Liver (tissue), 9 donors: Measurements from ENCODE around the gene INTS6. TPM values are rescaled to one million over a fixed set of nuclear protein-coding genes. Genes with fewer than 3 reads are reported as not detected.

Experiments used
- DNase-seq: peaks from one replicate; pipeline ENCODE4 v3.0.0-alpha.2; 2017; ENCODE audit warnings: low spot score
- H3K27ac ChIP-seq, 2 donors: one replicate each; pipeline ENCODE4 v1.7.0; 2013; ENCODE audit warnings: inconsistent platforms in 2 of 2, low read length in 2 of 2, control low read depth in 1 of 2, low read depth in 1 of 2, mild to moderate bottlenecking in 1 of 2
- H3K27me3 ChIP-seq, 4 donors: one replicate each; pipeline versions ENCODE4 v1.6.1 to v1.7.0; 2013; ENCODE audit warnings: low read length in 3 of 4, inconsistent platforms in 1 of 4, mild to moderate bottlenecking in 1 of 4, moderate library complexity in 1 of 4; ENCODE audit not compliant: control insufficient read depth in 4 of 4, insufficient read depth in 4 of 4
- H3K36me3 ChIP-seq, 4 donors: one replicate each; pipeline versions ENCODE4 v1.6.1 to v1.7.0; 2013; ENCODE audit warnings: low read length in 3 of 4, mild to moderate bottlenecking in 3 of 4, low read depth in 1 of 4, moderate library complexity in 1 of 4; ENCODE audit not compliant: control insufficient read depth in 4 of 4, insufficient read depth in 3 of 4
- H3K4me1 ChIP-seq, 4 donors: one replicate each; pipeline versions ENCODE4 v1.6.1 to v1.7.0; 2013; ENCODE audit warnings: low read length in 3 of 4, mild to moderate bottlenecking in 3 of 4, moderate library complexity in 1 of 4; ENCODE audit not compliant: control insufficient read depth in 4 of 4, insufficient read depth in 4 of 4
- H3K4me3 ChIP-seq, 3 donors: one replicate each; pipeline versions ENCODE4 v1.6.1 to v1.7.0; 2013; ENCODE audit warnings: low read length in 3 of 3, control low read depth in 1 of 3, low read depth in 1 of 3, mild to moderate bottlenecking in 1 of 3
- H3K9ac ChIP-seq, 2 donors: one replicate each; pipeline ENCODE4 v1.7.0; 2013; ENCODE audit warnings: low read length in 2 of 2, mild to moderate bottlenecking in 2 of 2, moderate library complexity in 2 of 2, control low read depth in 1 of 2, low read depth in 1 of 2
- H3K9me3 ChIP-seq, 4 donors: one replicate each; pipeline versions ENCODE4 v1.6.1 to v1.7.0; 2013; ENCODE audit warnings: low read length in 3 of 4; ENCODE audit not compliant: control insufficient read depth in 4 of 4
- EGR1 ChIP-seq, 2 donors: IDR thresholded peaks; 2 replicates each; pipeline ENCODE4 v1.6.1; 2016 to 2018; ENCODE audit warnings: antibody characterized with exemption in 2 of 2, low read depth in 2 of 2
- FOXA1 ChIP-seq: IDR thresholded peaks from 2 replicates; pipeline ENCODE4 v1.6.1; 2016; ENCODE audit warnings: antibody characterized with exemption
- FOXA2 ChIP-seq: IDR thresholded peaks from 2 replicates; pipeline ENCODE4 v1.6.1; 2016; ENCODE audit warnings: antibody characterized with exemption
- GABPA ChIP-seq, 2 donors: IDR thresholded peaks in 1 of 2; conservative IDR thresholded peaks in 1 of 2; 2 replicates each; pipeline ENCODE4 v1.6.1; 2016; ENCODE audit warnings: antibody characterized with exemption in 2 of 2, mild to moderate bottlenecking in 1 of 2, moderate library complexity in 1 of 2
- HNF4A ChIP-seq, 2 donors: conservative IDR thresholded peaks; 2 replicates each; pipeline ENCODE4 v1.6.1; 2016; ENCODE audit warnings: antibody characterized with exemption in 2 of 2, mild to moderate bottlenecking in 2 of 2
- HNF4G ChIP-seq: IDR thresholded peaks from 2 replicates; pipeline ENCODE4 v1.6.1; 2016; ENCODE audit warnings: antibody characterized with exemption
- JUND ChIP-seq, 2 donors: IDR thresholded peaks; 2 replicates each; pipeline ENCODE4 v1.6.1; 2016; ENCODE audit warnings: antibody characterized with exemption in 2 of 2
- NR2F2 ChIP-seq: IDR thresholded peaks from 2 replicates; pipeline ENCODE4 v1.6.1; 2016; ENCODE audit warnings: antibody characterized with exemption
- RAD21 ChIP-seq, 2 donors: IDR thresholded peaks; 2 replicates each; pipeline ENCODE4 v1.6.1; 2016; ENCODE audit warnings: antibody characterized with exemption in 2 of 2, mild to moderate bottlenecking in 2 of 2
- RXRA ChIP-seq, 2 donors: IDR thresholded peaks; 2 replicates each; pipeline ENCODE4 v1.6.1; 2017 to 2018; ENCODE audit warnings: antibody characterized with exemption in 2 of 2, mild to moderate bottlenecking in 1 of 2
- SP1 ChIP-seq: IDR thresholded peaks from 2 replicates; pipeline ENCODE4 v1.6.1; 2018; ENCODE audit warnings: antibody characterized with exemption, mild to moderate bottlenecking
- TAF1 ChIP-seq: conservative IDR thresholded peaks from 2 replicates; pipeline ENCODE4 v1.6.1; 2016; ENCODE audit warnings: antibody characterized with exemption, mild to moderate bottlenecking
- YY1 ChIP-seq: IDR thresholded peaks from 2 replicates; pipeline ENCODE4 v1.6.1; 2016; ENCODE audit warnings: antibody characterized with exemption, mild to moderate bottlenecking
- WGBS: extraction: QIAGEN DNeasy Blood & Tissue Kit; methylation state at CpG from one replicate; pipeline ENCODE4 v1.1.7; 2013; 5-methylcytosine and 5-hydroxymethylcytosine counted together
- polyA plus RNA-seq, 2 donors: library from polyadenylated mRNA; stranded (reverse) in 1 of 2; unstranded in 1 of 2; fragments of 200-250 nt in 1 of 2; fragments of >200 nt in 1 of 2; fragmentation: Nextera tagmentation in 1 of 2; extraction: Ambion mirVana in 1 of 2; gene quantifications; one replicate each; pipeline versions ENCODE4 v1.2.1 to v1.2.3, GENCODE V29; 2013 to 2015
- total RNA-seq, 2 donors: library from RNA; depleted of rRNA; stranded (reverse); fragments of >200 nt; gene quantifications; one replicate each; pipeline ENCODE4 v1.2.3, GENCODE V29; 2014
- TF ChIP-seq, protein P1 (sequence below): IDR thresholded peaks from 2 replicates; pipeline ENCODE4 v1.6.1; 2016; ENCODE audit warnings: antibody characterized with exemption
- TF ChIP-seq, protein P2 (sequence below): IDR thresholded peaks from 2 replicates; pipeline ENCODE4 v1.6.1; 2016; ENCODE audit warnings: antibody characterized with exemption, mild to moderate bottlenecking
- TF ChIP-seq, protein P3 (sequence below): IDR thresholded peaks from 2 replicates; pipeline ENCODE4 v1.6.1; 2016; ENCODE audit warnings: antibody characterized with exemption
- TF ChIP-seq, protein P4 (sequence below): fragments of 150-350 bp; IDR thresholded peaks from 2 replicates; pipeline ENCODE4 v1.5.1; 2017; ENCODE audit warnings: improper control_type of control experiment, low read depth, low read length; ENCODE audit not compliant: missing input control
- TF ChIP-seq, protein P5 (sequence below): IDR thresholded peaks from 2 replicates; pipeline ENCODE4 v1.6.1; 2016; ENCODE audit warnings: antibody characterized with exemption
- donor health status: healthy.
- donor health status: healthy.
- donor health status: healthy.
- donor health status: healthy.
- donor health status: healthy.

INTS6 gene
- total and polyA plus RNA-seq, 4 donors, result 11.4 to 61.4 (median 18.8) TPM

DNA sequence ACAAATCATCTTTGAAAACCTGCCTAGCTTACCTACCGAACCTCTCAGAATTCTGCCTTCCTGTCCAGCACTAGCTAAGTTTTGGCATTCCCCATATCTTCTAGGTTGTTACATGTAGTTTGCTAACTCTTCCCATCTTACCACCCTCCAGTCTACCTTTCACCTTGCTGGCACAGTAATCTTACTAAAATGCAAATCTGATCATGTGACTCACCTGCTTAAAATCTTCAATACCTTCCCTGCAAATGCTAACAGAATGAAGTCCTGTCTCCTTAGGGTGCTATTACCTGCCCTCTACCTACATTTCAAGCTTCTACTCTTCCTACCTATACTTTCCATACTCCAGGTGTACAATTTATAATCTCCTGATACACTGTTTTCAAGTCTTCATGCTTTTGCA, 30.4 kb downstream of the INTS6 start:
- H3K4me1 ChIP-seq, result peaks cover 3 to 29% (median 12%) of the 10 kb centered on the region in 4 donors
- 93% methylated on average over 1 of the region's 1 CpG for WGBS
- peaks cover 0 to 8% (median 5%) of the 10 kb centered on the region in 4 donors for H3K36me3 ChIP-seq
- H3K9ac ChIP-seq, result no peak overlapping the region
- H3K27me3 ChIP-seq, result no peaks in the 10 kb centered on the region
- TF ChIP-seq GABPA (IDR thresholded peaks at IDR 0.05 in 1 of 2, conservative IDR thresholded peaks at IDR 0.05 in 1 of 2) (no peak), SP1 (no peak), TAF1 (no peak), HNF4G (no peak), HNF4A (conservative IDR thresholded peaks at IDR 0.05) (no peak), FOXA1 (no peak), JUND (IDR thresholded peaks at IDR 0.05) (no peak), RAD21 (IDR thresholded peaks at IDR 0.05) (no peak), NR2F2 (no peak), EGR1 (IDR thresholded peaks at IDR 0.05; ENCODE audit: low read depth in 2 of 2) (no peak), RXRA (IDR thresholded peaks at IDR 0.05) (no peak), FOXA2 (no peak), YY1 (no peak)
- TF ChIP-seq, protein P1, sequence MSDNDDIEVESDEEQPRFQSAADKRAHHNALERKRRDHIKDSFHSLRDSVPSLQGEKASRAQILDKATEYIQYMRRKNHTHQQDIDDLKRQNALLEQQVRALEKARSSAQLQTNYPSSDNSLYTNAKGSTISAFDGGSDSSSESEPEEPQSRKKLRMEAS, result no peak
- TF ChIP-seq, protein P2, sequence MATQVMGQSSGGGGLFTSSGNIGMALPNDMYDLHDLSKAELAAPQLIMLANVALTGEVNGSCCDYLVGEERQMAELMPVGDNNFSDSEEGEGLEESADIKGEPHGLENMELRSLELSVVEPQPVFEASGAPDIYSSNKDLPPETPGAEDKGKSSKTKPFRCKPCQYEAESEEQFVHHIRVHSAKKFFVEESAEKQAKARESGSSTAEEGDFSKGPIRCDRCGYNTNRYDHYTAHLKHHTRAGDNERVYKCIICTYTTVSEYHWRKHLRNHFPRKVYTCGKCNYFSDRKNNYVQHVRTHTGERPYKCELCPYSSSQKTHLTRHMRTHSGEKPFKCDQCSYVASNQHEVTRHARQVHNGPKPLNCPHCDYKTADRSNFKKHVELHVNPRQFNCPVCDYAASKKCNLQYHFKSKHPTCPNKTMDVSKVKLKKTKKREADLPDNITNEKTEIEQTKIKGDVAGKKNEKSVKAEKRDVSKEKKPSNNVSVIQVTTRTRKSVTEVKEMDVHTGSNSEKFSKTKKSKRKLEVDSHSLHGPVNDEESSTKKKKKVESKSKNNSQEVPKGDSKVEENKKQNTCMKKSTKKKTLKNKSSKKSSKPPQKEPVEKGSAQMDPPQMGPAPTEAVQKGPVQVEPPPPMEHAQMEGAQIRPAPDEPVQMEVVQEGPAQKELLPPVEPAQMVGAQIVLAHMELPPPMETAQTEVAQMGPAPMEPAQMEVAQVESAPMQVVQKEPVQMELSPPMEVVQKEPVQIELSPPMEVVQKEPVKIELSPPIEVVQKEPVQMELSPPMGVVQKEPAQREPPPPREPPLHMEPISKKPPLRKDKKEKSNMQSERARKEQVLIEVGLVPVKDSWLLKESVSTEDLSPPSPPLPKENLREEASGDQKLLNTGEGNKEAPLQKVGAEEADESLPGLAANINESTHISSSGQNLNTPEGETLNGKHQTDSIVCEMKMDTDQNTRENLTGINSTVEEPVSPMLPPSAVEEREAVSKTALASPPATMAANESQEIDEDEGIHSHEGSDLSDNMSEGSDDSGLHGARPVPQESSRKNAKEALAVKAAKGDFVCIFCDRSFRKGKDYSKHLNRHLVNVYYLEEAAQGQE, result no peak
- TF ChIP-seq, protein P3, sequence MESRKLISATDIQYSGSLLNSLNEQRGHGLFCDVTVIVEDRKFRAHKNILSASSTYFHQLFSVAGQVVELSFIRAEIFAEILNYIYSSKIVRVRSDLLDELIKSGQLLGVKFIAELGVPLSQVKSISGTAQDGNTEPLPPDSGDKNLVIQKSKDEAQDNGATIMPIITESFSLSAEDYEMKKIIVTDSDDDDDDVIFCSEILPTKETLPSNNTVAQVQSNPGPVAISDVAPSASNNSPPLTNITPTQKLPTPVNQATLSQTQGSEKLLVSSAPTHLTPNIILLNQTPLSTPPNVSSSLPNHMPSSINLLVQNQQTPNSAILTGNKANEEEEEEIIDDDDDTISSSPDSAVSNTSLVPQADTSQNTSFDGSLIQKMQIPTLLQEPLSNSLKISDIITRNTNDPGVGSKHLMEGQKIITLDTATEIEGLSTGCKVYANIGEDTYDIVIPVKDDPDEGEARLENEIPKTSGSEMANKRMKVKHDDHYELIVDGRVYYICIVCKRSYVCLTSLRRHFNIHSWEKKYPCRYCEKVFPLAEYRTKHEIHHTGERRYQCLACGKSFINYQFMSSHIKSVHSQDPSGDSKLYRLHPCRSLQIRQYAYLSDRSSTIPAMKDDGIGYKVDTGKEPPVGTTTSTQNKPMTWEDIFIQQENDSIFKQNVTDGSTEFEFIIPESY, result no peak
- TF ChIP-seq, protein P4, sequence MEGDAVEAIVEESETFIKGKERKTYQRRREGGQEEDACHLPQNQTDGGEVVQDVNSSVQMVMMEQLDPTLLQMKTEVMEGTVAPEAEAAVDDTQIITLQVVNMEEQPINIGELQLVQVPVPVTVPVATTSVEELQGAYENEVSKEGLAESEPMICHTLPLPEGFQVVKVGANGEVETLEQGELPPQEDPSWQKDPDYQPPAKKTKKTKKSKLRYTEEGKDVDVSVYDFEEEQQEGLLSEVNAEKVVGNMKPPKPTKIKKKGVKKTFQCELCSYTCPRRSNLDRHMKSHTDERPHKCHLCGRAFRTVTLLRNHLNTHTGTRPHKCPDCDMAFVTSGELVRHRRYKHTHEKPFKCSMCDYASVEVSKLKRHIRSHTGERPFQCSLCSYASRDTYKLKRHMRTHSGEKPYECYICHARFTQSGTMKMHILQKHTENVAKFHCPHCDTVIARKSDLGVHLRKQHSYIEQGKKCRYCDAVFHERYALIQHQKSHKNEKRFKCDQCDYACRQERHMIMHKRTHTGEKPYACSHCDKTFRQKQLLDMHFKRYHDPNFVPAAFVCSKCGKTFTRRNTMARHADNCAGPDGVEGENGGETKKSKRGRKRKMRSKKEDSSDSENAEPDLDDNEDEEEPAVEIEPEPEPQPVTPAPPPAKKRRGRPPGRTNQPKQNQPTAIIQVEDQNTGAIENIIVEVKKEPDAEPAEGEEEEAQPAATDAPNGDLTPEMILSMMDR, result no peak
- TF ChIP-seq, protein P5, sequence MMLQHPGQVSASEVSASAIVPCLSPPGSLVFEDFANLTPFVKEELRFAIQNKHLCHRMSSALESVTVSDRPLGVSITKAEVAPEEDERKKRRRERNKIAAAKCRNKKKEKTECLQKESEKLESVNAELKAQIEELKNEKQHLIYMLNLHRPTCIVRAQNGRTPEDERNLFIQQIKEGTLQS, result no peak
- H3K4me3 ChIP-seq, result no peak overlapping the region
- no peak for DNase-seq
- no peaks in the 10 kb centered on the region for H3K9me3 ChIP-seq
- no peak overlapping the region for H3K27ac ChIP-seq
